BLaER1 (cell line): ENCODE results near the gene FXYD1.

Source experiments
- H3K27ac ChIP-seq: shearing (Covaris generic); formaldehyde crosslinking; 2 replicates; pipeline ENCODE4 v1.8.1; 2022
- H3K27me3 ChIP-seq: shearing (Covaris generic); formaldehyde crosslinking; 2 replicates; pipeline ENCODE4 v1.8.1; 2022
- H3K36me3 ChIP-seq: shearing (Covaris generic); formaldehyde crosslinking; 2 replicates; pipeline ENCODE4 v1.8.1; 2022
- H3K4me1 ChIP-seq: shearing (Covaris generic); formaldehyde crosslinking; 2 replicates; pipeline ENCODE4 v1.8.1; 2022
- H3K4me2 ChIP-seq: shearing (Covaris generic); formaldehyde crosslinking; 2 replicates; pipeline ENCODE4 v1.8.1; 2022
- H3K4me3 ChIP-seq: shearing (Covaris generic); formaldehyde crosslinking; 2 replicates; pipeline ENCODE4 v1.8.1; 2022
- H3K9ac ChIP-seq: shearing (Covaris generic); formaldehyde crosslinking; 2 replicates; pipeline ENCODE4 v1.8.1; 2022
- H3K9me3 ChIP-seq: shearing (Covaris generic); formaldehyde crosslinking; 2 replicates; pipeline ENCODE4 v1.8.1; 2022
- H4K20me1 ChIP-seq: shearing (Covaris generic); formaldehyde crosslinking; 2 replicates; pipeline ENCODE4 v1.8.1; 2022
- Cebpa-rat ChIP-seq: shearing (Covaris generic); IDR thresholded peaks from 2 replicates; pipeline ENCODE4 v1.8.1; 2022

Gene FXYD1

DNA sequence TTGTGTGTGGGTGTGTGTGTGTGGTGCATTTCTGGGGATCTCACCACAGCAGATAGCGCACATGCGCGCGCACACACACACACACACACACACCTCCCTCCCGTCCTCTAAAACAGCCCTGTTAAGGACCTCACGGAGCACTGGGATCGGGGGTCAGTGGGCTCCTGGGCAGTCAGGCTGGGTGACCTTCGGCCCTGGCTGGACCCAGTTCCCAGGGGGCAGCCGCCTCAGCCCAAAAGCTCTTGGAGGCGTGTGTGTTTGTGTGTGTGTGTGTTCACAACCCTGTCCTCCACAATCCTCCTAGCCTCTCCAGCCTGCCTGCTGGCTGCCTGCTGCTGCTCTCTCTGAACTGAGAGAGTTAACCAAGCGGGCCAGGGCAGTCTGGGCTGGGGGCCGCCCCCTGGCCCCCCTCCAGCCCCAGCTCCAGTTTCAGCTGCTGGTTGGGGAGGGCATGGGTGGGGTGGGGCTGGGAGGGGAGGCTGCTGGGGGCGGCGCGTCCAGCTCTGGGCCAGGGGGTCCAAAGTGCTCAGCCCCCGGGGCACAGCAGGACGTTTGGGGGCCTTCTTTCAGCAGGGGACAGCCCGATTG is at the start of gene FXYD1:
Gene FXYD1, plus strand, starts transcription at position 520 of the 588 bp plus-strand sequence. CDS start 1,256 bp downstream, outside the sequence.
- H3K27ac ChIP-seq, result peak within 1 kb of the TSS; percentile 58
- H3K4me2 ChIP-seq, result peak within 1 kb of the TSS; percentile 62
- no peak within 1 kb of the TSS; the same call in 1 of the 2 replicates for H3K9ac ChIP-seq
- no peak for TF ChIP-seq Cebpa-rat
- no peaks in the 10 kb centered on the region for H3K9me3 ChIP-seq
- H4K20me1 ChIP-seq, result no peaks in the 10 kb centered on the region
- no peaks in the 10 kb centered on the region for H3K36me3 ChIP-seq
- no peak within 1 kb of the TSS for H3K4me3 ChIP-seq
- H3K27me3 ChIP-seq, result peaks cover 11% of the 10 kb centered on the region; the same call in 1 of the 2 replicates
- peaks cover 78% of the 10 kb centered on the region for H3K4me1 ChIP-seq

DNA sequence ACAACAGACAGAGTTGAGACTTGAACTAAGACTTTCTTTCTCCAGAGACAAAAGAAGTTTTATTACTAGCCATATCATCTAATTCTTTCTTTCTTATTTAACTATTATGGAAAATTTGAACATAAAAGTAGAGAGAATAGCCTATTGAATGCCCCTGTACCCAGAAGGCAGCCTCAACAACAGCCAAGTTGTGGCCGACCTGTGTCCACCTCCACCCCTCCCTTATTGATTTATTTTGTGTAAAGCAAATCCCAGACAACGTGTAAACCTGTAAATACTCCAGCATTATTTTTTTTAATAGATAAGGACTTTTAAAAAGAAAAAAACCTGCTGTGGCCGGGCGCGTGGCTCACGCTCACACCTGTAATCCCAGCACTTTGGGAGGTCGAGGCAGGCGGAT is 49.1 kb upstream of the FXYD1 start:
- peaks cover 68% of the 10 kb centered on the region for H3K4me1 ChIP-seq
- H3K4me2 ChIP-seq, result no peak overlapping the region
- no peak overlapping the region for H3K9ac ChIP-seq
- no peak for TF ChIP-seq Cebpa-rat
- no peaks in the 10 kb centered on the region for H4K20me1 ChIP-seq
- no peak overlapping the region for H3K27ac ChIP-seq
- no peaks in the 10 kb centered on the region for H3K36me3 ChIP-seq
- H3K4me3 ChIP-seq, result no peak overlapping the region
- H3K27me3 ChIP-seq, result no peaks in the 10 kb centered on the region
- H3K9me3 ChIP-seq, result no peaks in the 10 kb centered on the region

DNA sequence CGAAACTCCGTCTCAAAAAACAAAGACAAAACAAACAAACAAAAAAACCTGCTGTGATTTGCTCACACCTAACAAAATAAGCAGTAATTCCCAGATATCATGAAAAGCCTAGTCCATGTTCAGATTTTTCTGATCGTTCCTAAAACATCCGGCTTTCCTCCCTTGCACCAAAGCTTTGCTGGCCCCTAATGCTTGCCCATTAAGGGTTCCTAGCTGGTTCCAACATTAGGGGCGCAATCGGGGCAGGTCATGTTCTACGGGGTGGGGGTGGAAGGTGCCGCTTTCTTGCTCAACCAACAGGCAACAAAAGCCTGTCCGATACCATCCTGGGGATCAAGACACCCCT is 48.5 kb upstream of the FXYD1 start:
- Histone ChIP-seq H3K27me3 (no peaks in the 10 kb centered on the region), H4K20me1 (no peaks in the 10 kb centered on the region), H3K4me3 (no peak overlapping the region), H3K9ac (no peak overlapping the region), H3K27ac (no peak overlapping the region), H3K4me2 (peak overlapping the region; percentile 78), H3K4me1 (peaks cover 68% of the 10 kb centered on the region), H3K9me3 (no peaks in the 10 kb centered on the region), H3K36me3 (no peaks in the 10 kb centered on the region)
- TF ChIP-seq Cebpa-rat, result no peak

DNA sequence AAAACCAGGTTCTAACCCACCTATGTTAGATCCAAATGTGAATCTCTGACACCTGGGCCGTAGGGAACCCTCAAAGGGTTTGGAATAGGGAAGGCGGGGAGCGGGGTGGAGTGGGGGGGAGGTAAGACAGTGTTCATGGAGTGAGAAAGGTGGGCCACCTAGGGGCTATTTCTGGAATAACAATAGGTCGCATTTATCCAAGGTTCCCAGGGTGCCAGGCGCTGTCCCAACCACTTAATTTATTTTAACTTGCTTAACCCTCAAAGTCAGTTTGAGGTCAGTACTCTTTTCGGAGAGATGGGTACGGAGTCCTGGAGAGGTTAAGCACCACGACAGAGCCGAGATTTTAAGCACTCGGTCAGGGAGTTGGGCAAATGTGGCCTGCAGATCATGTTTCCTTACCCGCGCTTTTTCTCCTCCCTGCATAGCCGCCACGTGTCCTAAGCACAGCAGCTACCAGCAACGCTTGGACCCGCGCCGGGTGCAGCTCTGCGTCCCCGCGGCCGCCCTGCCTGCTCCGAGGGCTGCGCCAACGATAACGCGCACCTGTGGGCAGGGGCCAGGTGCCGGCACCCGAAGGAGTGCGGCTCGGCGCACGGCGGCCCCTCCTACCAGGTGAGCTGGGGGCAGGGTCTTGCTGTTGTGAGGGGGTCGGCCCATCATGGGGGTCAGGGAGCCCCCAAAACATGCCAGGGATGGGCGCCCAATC is 48.0 kb upstream of the FXYD1 start:
- H4K20me1 ChIP-seq, result no peaks in the 10 kb centered on the region
- H3K4me3 ChIP-seq, result 0 out of 2 replicates have a peak overlapping the region, but pooled peaks have one; percentile 25
- TF ChIP-seq Cebpa-rat, result no peak
- H3K4me2 ChIP-seq, result peak overlapping the region; percentile 78
- H3K9me3 ChIP-seq, result no peaks in the 10 kb centered on the region
- H3K36me3 ChIP-seq, result no peaks in the 10 kb centered on the region
- H3K9ac ChIP-seq, result peak overlapping the region; percentile 45; the same call in 1 of the 2 replicates
- peaks cover 65% of the 10 kb centered on the region for H3K4me1 ChIP-seq
- no peaks in the 10 kb centered on the region for H3K27me3 ChIP-seq
- H3K27ac ChIP-seq, result 0 out of 2 replicates have a peak overlapping the region, but pooled peaks have one; percentile 18

DNA sequence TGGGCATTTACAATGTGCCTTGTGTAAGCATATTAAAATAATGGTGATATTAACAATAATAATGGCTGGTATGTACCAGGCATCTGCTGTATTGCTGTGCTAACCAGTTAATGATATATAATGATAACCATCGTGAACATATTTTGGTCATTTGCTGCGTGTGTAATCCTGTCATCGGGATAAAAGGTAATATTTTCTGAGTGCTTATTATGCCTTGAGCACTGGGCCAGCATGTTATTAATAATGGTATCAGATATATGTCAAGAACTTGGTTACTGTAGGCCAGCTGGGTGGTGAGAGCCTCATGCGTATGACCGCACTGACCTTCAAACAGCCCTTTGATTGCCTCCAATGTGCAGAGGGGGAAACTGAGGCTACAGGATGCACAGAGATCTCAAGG is 45.2 kb upstream of the FXYD1 start:
- no peaks in the 10 kb centered on the region for H3K9me3 ChIP-seq
- no peak overlapping the region for H3K9ac ChIP-seq
- H3K4me3 ChIP-seq, result no peak overlapping the region
- H3K27ac ChIP-seq, result no peak overlapping the region
- no peaks in the 10 kb centered on the region for H3K27me3 ChIP-seq
- TF ChIP-seq Cebpa-rat, result no peak
- no peak overlapping the region for H3K4me2 ChIP-seq
- H4K20me1 ChIP-seq, result no peaks in the 10 kb centered on the region
- peaks cover 45% of the 10 kb centered on the region for H3K4me1 ChIP-seq
- H3K36me3 ChIP-seq, result no peaks in the 10 kb centered on the region

DNA sequence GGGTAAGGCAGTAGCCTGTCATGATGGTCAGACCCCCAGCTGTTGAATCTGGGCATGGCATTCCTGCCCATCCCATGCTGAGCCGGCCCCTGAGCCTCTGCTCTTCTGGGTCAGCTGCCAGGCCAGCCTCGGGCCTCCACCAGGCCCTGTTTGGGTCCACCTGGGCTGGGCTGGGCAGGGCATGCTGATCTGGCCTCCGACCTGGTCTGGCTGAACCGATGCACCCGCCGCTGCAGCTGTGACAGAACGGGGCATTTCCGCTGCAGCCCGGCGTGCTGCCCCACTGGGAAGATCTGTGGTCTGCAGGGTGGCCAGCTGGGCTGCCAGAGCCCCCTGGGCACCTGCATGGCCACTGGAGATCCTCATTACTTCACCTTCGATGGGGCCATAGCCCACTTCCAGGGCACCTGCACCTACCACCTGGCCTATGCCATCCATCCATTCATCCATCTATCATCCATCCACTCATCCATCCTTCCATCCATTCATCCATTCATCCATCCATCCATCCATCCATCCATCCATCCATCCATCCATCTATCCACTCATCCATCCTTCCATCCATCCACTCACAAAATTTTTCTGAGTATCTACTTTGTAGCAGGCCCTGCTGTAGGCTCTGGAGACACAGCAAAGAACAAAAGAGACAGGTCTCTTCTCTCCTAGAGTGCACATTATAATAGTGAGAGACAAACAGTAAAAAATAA is 44.5 kb upstream of the FXYD1 start:
- Histone ChIP-seq H3K36me3 (no peaks in the 10 kb centered on the region), H4K20me1 (no peaks in the 10 kb centered on the region), H3K9me3 (no peaks in the 10 kb centered on the region), H3K27ac (no peak overlapping the region), H3K27me3 (no peaks in the 10 kb centered on the region), H3K9ac (no peak overlapping the region), H3K4me3 (no peak overlapping the region), H3K4me1 (peaks cover 45% of the 10 kb centered on the region), H3K4me2 (no peak overlapping the region)
- no peak for TF ChIP-seq Cebpa-rat

DNA sequence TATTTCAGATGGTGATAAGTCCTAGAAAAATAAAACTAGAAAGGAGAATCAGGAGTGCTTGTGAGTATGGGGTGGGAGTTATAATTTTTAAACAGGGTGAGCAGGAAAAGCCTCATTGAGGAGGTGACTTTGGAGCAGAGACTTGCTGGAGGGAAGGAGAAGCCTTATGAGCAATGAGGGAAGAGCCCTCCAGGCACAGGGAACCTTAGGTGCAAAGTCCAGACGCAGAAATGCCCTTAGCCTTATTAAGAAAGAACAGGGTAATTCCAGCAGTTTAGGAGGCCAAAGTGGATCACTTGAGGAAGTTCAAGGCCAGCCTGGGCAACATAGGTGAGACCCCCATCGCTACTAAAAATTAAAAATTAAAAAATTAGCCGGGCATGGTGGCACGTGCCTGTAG is 44.0 kb upstream of the FXYD1 start:
- Histone ChIP-seq H4K20me1 (no peaks in the 10 kb centered on the region), H3K9me3 (no peaks in the 10 kb centered on the region), H3K27ac (no peak overlapping the region), H3K4me3 (no peak overlapping the region), H3K9ac (no peak overlapping the region), H3K4me1 (peaks cover 47% of the 10 kb centered on the region), H3K4me2 (no peak overlapping the region), H3K27me3 (no peaks in the 10 kb centered on the region), H3K36me3 (no peaks in the 10 kb centered on the region)
- no peak for TF ChIP-seq Cebpa-rat

DNA sequence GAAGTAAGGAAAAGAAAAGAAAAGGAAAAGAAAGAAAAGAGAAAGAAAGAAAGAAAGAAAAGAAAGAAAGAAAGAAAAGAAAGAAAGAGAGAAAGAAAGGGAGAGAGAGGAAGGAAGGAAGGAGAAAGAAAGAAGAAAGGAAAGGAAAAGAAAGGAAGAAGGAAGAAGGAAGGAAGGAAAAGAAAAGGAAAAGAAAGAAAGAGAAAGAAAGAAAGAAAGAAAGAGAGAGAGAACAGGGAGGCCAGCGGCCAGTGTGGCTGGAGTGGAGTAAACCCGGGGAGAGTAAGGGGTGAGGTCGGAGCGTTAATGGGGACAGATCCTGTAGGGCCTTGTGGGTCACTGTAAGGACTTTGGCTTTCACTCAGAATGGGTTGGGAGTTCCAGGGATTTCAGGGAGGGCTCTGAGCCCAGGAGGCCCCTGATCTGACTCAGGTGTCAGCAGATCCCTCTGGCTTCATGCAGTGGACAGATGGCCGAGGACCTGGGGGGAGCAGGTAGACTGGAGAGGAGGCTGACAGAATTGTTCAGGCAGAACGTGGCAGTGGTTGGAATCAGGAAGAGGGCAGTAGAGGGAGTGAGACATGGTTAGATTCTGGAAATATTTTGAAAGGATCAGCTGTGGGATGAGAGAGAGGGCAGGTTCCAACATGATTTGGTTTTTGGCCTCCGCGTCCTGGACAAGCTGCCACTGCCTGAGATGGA is 42.8 kb upstream of the FXYD1 start:
- Histone ChIP-seq H3K27me3 (no peaks in the 10 kb centered on the region), H3K27ac (no peak overlapping the region), H3K36me3 (no peaks in the 10 kb centered on the region), H4K20me1 (no peaks in the 10 kb centered on the region), H3K4me2 (no peak overlapping the region; the same call in 1 of the 2 replicates), H3K4me3 (no peak overlapping the region), H3K9me3 (no peaks in the 10 kb centered on the region), H3K9ac (no peak overlapping the region), H3K4me1 (peaks cover 39% of the 10 kb centered on the region)
- no peak for TF ChIP-seq Cebpa-rat

DNA sequence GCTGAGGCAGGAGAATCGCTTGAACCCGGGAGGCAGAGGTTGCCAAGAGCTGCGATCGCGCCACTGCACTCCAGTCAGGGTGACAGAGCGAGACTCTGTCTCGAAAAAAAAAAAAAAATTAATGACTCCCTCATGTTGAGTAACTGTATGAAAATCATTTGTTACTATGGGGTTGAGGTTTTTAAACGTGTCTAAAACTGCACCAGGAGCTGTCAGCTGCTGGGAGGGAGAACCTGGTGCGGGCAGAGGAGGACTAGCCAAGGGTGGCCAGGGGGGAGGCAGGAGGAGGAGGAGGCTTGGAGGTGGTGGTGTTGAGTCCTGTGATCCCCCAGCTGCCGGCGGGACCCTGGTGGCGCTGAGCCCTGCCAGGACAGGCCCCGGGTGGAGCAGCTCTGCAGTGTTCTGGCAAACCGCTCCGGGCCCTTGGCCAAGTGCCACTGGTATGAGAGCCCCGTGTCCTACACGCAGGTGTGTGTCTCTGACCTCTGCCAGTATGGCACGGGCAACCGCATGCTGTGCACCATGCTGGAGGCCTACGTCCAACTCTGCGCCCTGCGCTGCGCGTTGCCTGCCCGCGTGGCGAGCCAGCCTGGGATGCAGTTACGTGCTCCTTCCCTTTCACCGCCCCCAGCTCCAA is 40.1 kb upstream of the FXYD1 start:
- no peak for TF ChIP-seq Cebpa-rat
- Histone ChIP-seq H3K4me2 (peak overlapping the region; percentile 52), H3K36me3 (no peaks in the 10 kb centered on the region), H3K27ac (no peak overlapping the region), H3K9ac (no peak overlapping the region), H3K4me1 (peaks cover 31% of the 10 kb centered on the region), H3K27me3 (no peaks in the 10 kb centered on the region), H3K9me3 (no peaks in the 10 kb centered on the region), H4K20me1 (no peaks in the 10 kb centered on the region), H3K4me3 (no peak overlapping the region)
